ENCODE results near the gene SNX11. TPM values are rescaled to one million over a fixed set of nuclear protein-coding genes. Genes with fewer than 3 reads are reported as not detected.
A peak's percentile ranks its signal among the peaks of the same experiment; 100 is the strongest.

The SNX11 gene
- total and polyA plus RNA-seq, 9 of the 15 experiments (the other 6 are each of a cell fraction or from before 2014, with no cell fraction given), result 12.4 to 24.0 (median 16.8) TPM

DNA sequence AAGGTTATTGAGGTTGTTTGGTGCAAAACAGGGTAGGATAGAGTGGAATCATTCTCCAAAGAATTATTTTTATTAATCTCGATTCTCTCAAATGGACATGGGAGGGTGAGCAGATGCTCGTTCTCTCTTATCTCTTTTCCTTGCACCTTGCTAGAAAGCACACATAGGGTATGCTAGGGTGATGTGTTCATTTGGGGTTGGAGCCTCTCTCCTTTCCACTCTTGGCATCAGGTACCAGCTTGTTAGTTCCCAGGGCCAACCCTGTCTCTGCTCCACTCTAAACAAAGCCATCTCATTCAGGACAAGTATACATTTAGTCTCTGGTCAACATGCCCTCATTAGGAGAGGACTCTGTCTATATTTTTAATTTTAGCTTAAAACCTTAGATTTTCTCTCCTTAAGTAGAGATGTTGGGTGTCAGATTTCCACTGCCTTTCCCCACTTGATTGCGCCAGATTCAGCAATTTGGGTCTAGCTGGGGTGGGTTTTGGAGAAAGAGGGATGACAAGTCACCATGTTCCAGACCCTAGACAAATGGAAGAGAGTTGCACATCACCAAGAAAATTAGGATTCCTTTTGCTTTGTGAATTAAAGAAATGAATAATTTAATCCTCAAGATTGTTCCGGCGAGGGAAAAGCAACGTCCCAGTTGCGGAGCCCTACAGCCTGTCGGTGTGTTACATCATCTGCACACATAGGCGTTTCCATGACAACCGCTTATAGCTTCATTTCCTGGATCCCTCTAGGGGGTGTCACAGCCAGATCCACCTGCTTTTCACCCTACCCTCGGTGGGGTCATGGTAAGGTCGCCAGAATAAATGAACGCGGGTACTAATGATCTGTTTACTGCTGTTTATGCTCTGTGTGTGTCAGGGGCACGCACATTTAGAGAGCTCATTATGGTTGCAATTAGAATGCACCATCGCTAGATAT, 41.6 kb downstream of the SNX11 start (continued):
- TF ChIP-seq ZNF24 (IDR thresholded peaks at IDR 0.05) (peak; percentile 87), ZBTB8A (IDR thresholded peaks at IDR 0.05; ENCODE audit: partially characterized antibody) (no peak), ZNF695 (CRISPR knock-in tag; IDR thresholded peaks at IDR 0.05) (no peak), SNRNP70 (optimal IDR thresholded peaks at IDR 0.05; ENCODE audit: low read depth, low read length) (no peak), NR3C1 (CRISPR knock-in tag; IDR thresholded peaks at IDR 0.05) (no peak), ZNF778 (CRISPR knock-in tag; IDR thresholded peaks at IDR 0.05) (no peak), SRSF7 (optimal IDR thresholded peaks at IDR 0.05; ENCODE audit: low read depth, low read length) (no peak), ATF7 (IDR thresholded peaks at IDR 0.05) (peak; percentile 88), ZNF780A (CRISPR knock-in tag; IDR thresholded peaks at IDR 0.05) (no peak), ZNF584 (CRISPR knock-in tag; IDR thresholded peaks at IDR 0.05; ENCODE audit: low read depth) (no peak), FIP1L1 (IDR thresholded peaks at IDR 0.05; ENCODE audit: low read depth, low read length, poor library complexity, severe bottlenecking) (no peak)
- TF ChIP-seq, protein P1, sequence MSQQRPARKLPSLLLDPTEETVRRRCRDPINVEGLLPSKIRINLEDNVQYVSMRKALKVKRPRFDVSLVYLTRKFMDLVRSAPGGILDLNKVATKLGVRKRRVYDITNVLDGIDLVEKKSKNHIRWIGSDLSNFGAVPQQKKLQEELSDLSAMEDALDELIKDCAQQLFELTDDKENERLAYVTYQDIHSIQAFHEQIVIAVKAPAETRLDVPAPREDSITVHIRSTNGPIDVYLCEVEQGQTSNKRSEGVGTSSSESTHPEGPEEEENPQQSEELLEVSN (IDR thresholded peaks at IDR 0.05; ENCODE audit: borderline replicate concordance in 1 of 2, extremely low read depth in 1 of 2, insufficient read depth in 1 of 2, insufficient read length in 1 of 2, low read depth in 1 of 2, low read length in 1 of 2, poor library complexity in 1 of 2, severe bottlenecking in 1 of 2), result no peak
- TF ChIP-seq, protein P2, sequence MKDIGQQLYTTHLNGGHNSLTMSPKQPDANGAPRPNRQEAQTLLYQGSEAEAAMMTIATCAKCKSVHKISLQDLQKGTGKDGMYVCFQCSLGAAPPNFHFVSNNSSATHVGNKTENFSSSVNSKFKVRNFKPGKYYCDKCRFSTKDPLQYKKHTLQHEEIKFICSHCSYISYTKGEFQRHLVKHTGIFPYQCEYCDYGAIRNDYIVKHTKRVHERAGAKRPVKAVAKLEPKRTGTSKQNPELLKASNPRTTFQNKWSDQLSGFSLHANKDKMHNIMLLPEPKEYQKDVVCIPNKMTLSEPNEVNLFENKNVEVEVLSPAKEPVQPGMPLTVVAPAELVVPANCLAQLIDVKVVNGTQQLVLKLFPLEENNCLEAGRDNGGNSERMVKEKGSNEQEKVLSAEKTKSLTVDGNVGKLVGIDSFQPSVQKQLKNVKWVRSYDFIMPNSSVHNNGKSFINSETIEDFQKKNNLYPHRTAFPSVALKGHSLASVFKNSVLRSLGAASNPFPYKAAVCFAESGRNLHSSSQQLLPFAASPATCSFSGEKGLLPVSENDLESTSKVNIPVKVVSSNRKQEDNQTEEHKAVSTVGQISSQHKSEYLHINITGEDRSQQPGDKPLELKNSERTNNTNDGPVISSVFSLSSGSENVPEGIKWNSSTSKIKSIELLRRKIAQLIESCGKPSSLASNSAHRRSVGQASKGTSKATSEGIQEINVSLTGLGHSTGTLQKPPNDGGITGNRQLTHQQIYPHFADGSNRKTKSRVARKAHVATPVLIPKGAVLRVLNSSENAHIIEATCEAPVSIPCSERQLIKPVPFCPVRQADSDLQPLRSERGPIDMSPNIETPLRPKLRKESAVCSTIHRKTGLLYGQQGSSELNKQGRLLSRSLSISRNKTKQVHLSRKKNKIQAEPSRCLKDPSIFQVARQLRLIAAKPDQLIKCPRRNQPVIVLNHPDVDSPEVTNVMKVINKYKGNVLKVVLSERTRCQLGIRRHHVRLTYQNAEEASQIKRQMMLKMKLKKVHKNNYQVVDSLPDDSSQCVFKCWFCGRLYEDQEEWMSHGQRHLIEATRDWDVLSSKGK (CRISPR knock-in tag; IDR thresholded peaks at IDR 0.05), result no peak

All from K562 (cell line).